Calu3 (cell line): ENCODE measurements around the gene RBM14. TPM values are rescaled to one million over a fixed set of nuclear protein-coding genes. Genes with fewer than 3 reads are reported as not detected.
"Not testable (repeated sequence)": the region's sequence is repeated elsewhere in the genome, so short reads cannot be mapped to it uniquely, and the experiment has no call there.

Experiments used
- BruUV-seq: library from RNA; stranded (reverse); fragments of 400-500 nt; replicated peaks from 2 replicates; lab custom pipeline; 2021; lab: Mats Ljungman, UMichigan
- CTCF ChIA-PET: fragments of 300-600 bp; sonication (Branson Sonifier 250); formaldehyde crosslinking; loops from one replicate; lab custom pipeline; 2022; ENCODE audit warnings: antibody characterized with exemption; lab: Charles Lee
- DNase-seq: peaks from one replicate; pipeline ENCODE4 v3.0.0; 2022
- H3K27ac Mint-ChIP-seq: one replicate; pipeline ENCODE4 v1.8.0; 2022; ENCODE audit warnings: mixed read lengths; ENCODE audit not compliant: unreplicated experiment
- H3K27me3 Mint-ChIP-seq: one replicate; pipeline ENCODE4 v1.8.0; 2022; ENCODE audit warnings: mixed read lengths; ENCODE audit not compliant: unreplicated experiment
- H3K36me3 Mint-ChIP-seq: one replicate; pipeline ENCODE4 v1.8.0; 2022; ENCODE audit warnings: mild to moderate bottlenecking, moderate library complexity, mixed read lengths; ENCODE audit not compliant: insufficient read depth, unreplicated experiment
- H3K4me1 Mint-ChIP-seq: one replicate; pipeline ENCODE4 v1.8.0; 2022; ENCODE audit warnings: mild to moderate bottlenecking, low read depth, mixed read lengths; ENCODE audit not compliant: unreplicated experiment
- H3K4me3 Mint-ChIP-seq: one replicate; pipeline ENCODE4 v1.8.0; 2022; ENCODE audit warnings: mild to moderate bottlenecking, low read depth, moderate library complexity, mixed read lengths; ENCODE audit not compliant: unreplicated experiment
- H3K9me3 Mint-ChIP-seq: one replicate; pipeline ENCODE4 v1.8.0; 2022; ENCODE audit warnings: low read depth, mixed read lengths; ENCODE audit not compliant: unreplicated experiment
- intact Hi-C: fragments of 100-400 bp; cut with micrococcal nuclease; formaldehyde crosslinking; loops from one replicate; pipeline ENCODE4 v1.10.0; 2022; ENCODE audit not compliant: unreplicated experiment
- total RNA-seq: library from RNA; stranded (reverse); gene quantifications from 2 replicates; pipeline ENCODE4 v1.2.3, GENCODE V29; 2022
- TF ChIP-seq, protein P1 (sequence below): fragments of 200-600 bp; IDR thresholded peaks from one replicate; pipeline ENCODE4 v1.8.0; 2022; ENCODE audit warnings: antibody characterized with exemption; ENCODE audit not compliant: unreplicated experiment

The RBM14 gene
- total RNA-seq, 1 experiment from 2014 or later, result 107 TPM

DNA sequence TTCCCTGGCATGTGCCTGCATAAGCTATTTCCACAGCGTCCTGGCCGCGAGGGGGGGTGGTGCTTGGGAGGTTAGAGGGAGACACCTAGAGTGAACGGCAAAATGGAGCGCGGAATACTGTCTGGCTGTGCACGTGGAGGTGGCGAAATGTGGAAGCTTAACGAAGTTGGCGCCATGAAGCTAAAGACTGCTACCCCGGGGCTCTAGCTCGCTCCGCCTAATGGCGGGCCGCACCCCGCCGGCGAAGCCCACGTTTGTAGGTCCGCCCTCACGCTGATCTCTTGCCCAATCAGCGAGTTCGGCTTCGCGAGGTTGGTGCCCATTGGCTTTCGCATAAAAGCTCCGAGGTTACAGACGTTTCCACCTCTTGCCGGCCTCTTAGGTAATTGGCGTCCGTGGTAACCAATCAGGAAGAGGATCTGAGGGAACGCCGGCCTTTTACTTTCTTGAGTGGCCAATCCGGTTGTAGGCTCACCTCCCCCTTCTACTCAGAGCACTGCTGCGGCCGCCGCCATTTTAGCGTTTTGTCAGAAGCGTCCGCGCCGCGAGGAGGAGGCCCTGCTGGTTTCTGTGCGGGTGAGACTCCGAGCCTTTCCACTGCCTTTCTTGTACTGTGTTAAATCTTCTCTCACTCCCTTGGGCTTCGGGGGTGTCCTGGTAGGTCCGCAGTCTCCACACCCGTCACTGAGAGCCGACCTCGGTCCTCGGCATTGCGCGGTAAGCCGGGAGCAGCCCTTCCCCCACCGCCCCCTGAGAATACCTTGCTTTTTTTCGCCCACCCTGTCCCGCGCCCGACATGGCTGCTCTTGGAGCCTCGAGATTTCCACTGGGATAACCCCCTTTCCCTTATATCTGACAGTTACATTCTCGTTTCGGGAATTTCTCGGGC lies 22.0 kb downstream of the RBM14 start, which contains the start of gene RBM4:
TSS of gene RBM4 (plus strand) at position 527 of the 889 bp plus-strand sequence. CDS start 1,009 bp downstream, outside the sequence.
- TF ChIP-seq, protein P1, sequence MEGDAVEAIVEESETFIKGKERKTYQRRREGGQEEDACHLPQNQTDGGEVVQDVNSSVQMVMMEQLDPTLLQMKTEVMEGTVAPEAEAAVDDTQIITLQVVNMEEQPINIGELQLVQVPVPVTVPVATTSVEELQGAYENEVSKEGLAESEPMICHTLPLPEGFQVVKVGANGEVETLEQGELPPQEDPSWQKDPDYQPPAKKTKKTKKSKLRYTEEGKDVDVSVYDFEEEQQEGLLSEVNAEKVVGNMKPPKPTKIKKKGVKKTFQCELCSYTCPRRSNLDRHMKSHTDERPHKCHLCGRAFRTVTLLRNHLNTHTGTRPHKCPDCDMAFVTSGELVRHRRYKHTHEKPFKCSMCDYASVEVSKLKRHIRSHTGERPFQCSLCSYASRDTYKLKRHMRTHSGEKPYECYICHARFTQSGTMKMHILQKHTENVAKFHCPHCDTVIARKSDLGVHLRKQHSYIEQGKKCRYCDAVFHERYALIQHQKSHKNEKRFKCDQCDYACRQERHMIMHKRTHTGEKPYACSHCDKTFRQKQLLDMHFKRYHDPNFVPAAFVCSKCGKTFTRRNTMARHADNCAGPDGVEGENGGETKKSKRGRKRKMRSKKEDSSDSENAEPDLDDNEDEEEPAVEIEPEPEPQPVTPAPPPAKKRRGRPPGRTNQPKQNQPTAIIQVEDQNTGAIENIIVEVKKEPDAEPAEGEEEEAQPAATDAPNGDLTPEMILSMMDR, result no peak
- peak; percentile 97 for DNase-seq
- intact Hi-C loops, result no loop called here
- peak within 1 kb of the TSS; percentile 94 for H3K27ac Mint-ChIP-seq
- no peaks in the 10 kb centered on the region for H3K27me3 Mint-ChIP-seq
- H3K9me3 Mint-ChIP-seq, result no peaks in the 10 kb centered on the region
- BruUV-seq, result no TSS peak
- peaks cover 79% of the 10 kb centered on the region for H3K36me3 Mint-ChIP-seq
- peak within 1 kb of the TSS; percentile 83 for H3K4me3 Mint-ChIP-seq
- peaks cover 56% of the 10 kb centered on the region for H3K4me1 Mint-ChIP-seq
- CTCF ChIA-PET, result interaction anchor here (0.7 to 2.0 kb wide), 11 partner anchors 9 to 158 kb away, joined by 3 to 9 read pairs (median 4); partner anchors contain the start of genes CCDC87, CCS, DPP3 and RBM14

DNA sequence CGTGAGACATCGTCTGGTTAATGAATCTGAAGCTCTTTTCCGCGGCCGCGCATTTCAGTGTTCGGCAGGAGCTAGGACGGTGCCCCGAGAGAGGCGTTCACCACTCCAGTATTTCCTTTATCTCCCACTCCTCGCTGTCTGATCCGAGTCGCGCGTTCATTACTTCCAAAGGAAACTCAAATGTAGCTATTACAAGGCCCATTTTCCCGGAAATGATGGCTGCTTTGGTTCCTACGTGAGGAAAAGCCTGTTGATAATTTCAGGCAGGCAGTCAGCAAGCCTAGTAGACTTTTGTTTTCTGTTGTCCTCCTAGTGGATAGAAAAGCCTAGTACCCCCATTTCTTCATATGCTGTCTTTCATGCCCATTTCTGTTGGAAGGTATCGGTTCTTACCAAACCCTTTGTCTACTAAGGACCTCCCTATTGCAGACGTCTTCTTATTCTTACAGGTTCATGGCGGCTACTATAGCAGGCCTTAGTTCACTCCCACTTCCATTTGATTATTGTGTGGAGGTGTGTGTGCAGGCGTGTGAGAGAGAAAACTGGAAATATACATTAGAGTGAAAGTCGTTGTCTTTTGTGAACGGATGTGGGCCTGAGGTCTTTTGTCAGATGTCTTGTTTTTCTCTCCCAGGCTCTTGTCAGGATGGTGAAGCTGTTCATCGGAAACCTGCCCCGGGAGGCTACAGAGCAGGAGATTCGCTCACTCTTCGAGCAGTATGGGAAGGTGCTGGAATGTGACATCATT lies 22.8 kb downstream of the RBM14 start:
- Mint-ChIP-seq H3K4me3 (peak overlapping the region; percentile 83), H3K36me3 (peaks cover 87% of the 10 kb centered on the region), H3K27me3 (no peaks in the 10 kb centered on the region), H3K9me3 (no peaks in the 10 kb centered on the region), H3K4me1 (peaks cover 64% of the 10 kb centered on the region), H3K27ac (peak overlapping the region; percentile 94)
- DNase-seq, result peak; percentile 11
- TSS peak; percentile 58 for BruUV-seq
- CTCF ChIA-PET, result interaction anchor here (0.7 to 2.0 kb wide), 6 partner anchors 20 to 80 kb away, joined by 3 to 9 read pairs (median 6); partner anchors contain the start of genes CCDC87, CCS, RBM14 and RBM4B
- TF ChIP-seq, protein P1, result no peak
- intact Hi-C loops, result no loop called here

GRCh38 chr11:66639814-66640340 lies 23.4 kb downstream of the RBM14 start:
- BruUV-seq, intact Hi-C loops, CTCF ChIA-PET, DNase-seq, H3K27me3 Mint-ChIP-seq, H3K9me3 Mint-ChIP-seq: not testable (repeated sequence)
- Mint-ChIP-seq H3K4me3 (peak overlapping the region; percentile 83), H3K36me3 (peaks cover 89% of the 10 kb centered on the region), H3K4me1 (peaks cover 69% of the 10 kb centered on the region), H3K27ac (peak overlapping the region; percentile 94)

GRCh38 chr11:66641834-66642233 lies 25.4 kb downstream of the RBM14 start:
- TF ChIP-seq, protein P1, result no peak
- BruUV-seq, result no TSS peak
- CTCF ChIA-PET, result no interaction called here
- no peak for DNase-seq
- H3K4me1 Mint-ChIP-seq, result peaks cover 85% of the 10 kb centered on the region
- H3K4me3 Mint-ChIP-seq, result peak overlapping the region; percentile 83
- intact Hi-C loops, result no loop called here
- H3K27me3 Mint-ChIP-seq, result no peaks in the 10 kb centered on the region
- peak overlapping the region; percentile 10 for H3K27ac Mint-ChIP-seq
- peaks cover 100% of the 10 kb centered on the region for H3K36me3 Mint-ChIP-seq
- no peaks in the 10 kb centered on the region for H3K9me3 Mint-ChIP-seq
